ENCODE data around the gene CTNND2. TPM values are rescaled to one million over a fixed set of nuclear protein-coding genes. Genes with fewer than 3 reads are reported as not detected.

CTNND2 gene
- total and polyA plus RNA-seq, 4 donors, result 0.30 to 2.2 (median 0.71) TPM

- no peak overlapping the region for H3K4me3 ChIP-seq
- peaks cover 0 to 2% (median 0%) of the 10 kb centered on the region in 5 donors for H3K4me1 ChIP-seq (ENCODE audit: control insufficient read depth in 5 of 5, insufficient read depth in 5 of 5, low read length in 5 of 5)
- no peaks in the 10 kb centered on the region for H3K36me3 ChIP-seq (ENCODE audit: control insufficient read depth in 4 of 4, insufficient read depth in 4 of 4, low read length in 4 of 4)
- TF ChIP-seq CTCF (IDR thresholded peaks at IDR 0.05; ENCODE audit: control extremely low read depth, extremely low read depth), result no peak
- no peak overlapping the region for H3K27ac ChIP-seq (ENCODE audit: low read depth in 1 of 2, low read length in 1 of 2)
- no peak for ATAC-seq (ENCODE audit: insufficient read depth, low FRiP score)
- H3K9me3 ChIP-seq (ENCODE audit: control insufficient read depth in 4 of 4, insufficient read depth in 3 of 4, low read length in 3 of 4), result no peaks in the 10 kb centered on the region
- no peak overlapping the region for H3K9ac ChIP-seq (ENCODE audit: insufficient read depth in 1 of 2, low read length in 2 of 2)
- H3K27me3 ChIP-seq (ENCODE audit: control insufficient read depth in 3 of 3, insufficient read depth in 3 of 3, low read length in 2 of 3), result no peaks in the 10 kb centered on the region
- 62 to 69% methylated on average over 10 of the region's 10 CpGs for WGBS, 2 donors
- DNase-seq, result no peak
These were observed 50.5 kb downstream of the CTNND2 start for GRCh38 chr5:11853796-11854195.

- Histone ChIP-seq H3K4me1 (ENCODE audit: control insufficient read depth in 5 of 5, insufficient read depth in 5 of 5, low read length in 5 of 5) (peaks cover 0 to 2% (median 0%) of the 10 kb centered on the region in 5 donors), H3K27ac (ENCODE audit: low read depth in 1 of 2, low read length in 1 of 2) (no peak overlapping the region), H3K36me3 (ENCODE audit: control insufficient read depth in 4 of 4, insufficient read depth in 4 of 4, low read length in 4 of 4) (no peaks in the 10 kb centered on the region), H3K27me3 (ENCODE audit: control insufficient read depth in 3 of 3, insufficient read depth in 3 of 3, low read length in 2 of 3) (no peaks in the 10 kb centered on the region), H3K9ac (ENCODE audit: insufficient read depth in 1 of 2, low read length in 2 of 2) (no peak overlapping the region), H3K4me3 (no peak overlapping the region), H3K9me3 (ENCODE audit: control insufficient read depth in 4 of 4, insufficient read depth in 3 of 4, low read length in 3 of 4) (no peaks in the 10 kb centered on the region)
- DNase-seq (no peak), ATAC-seq (ENCODE audit: insufficient read depth, low FRiP score) (no peak)
- no peak for TF ChIP-seq CTCF (IDR thresholded peaks at IDR 0.05; ENCODE audit: control extremely low read depth, extremely low read depth)
These were observed 51.1 kb downstream of the CTNND2 start for GRCh38 chr5:11853140-11853539.

GRCh38 chr5:11852717-11853087 lies 51.5 kb downstream of the CTNND2 start:
- Histone ChIP-seq H3K27me3 (ENCODE audit: control insufficient read depth in 3 of 3, insufficient read depth in 3 of 3, low read length in 2 of 3) (no peaks in the 10 kb centered on the region), H3K9ac (ENCODE audit: insufficient read depth in 1 of 2, low read length in 2 of 2) (no peak overlapping the region), H3K4me1 (ENCODE audit: control insufficient read depth in 5 of 5, insufficient read depth in 5 of 5, low read length in 5 of 5) (peaks cover 0 to 2% (median 0%) of the 10 kb centered on the region in 5 donors), H3K36me3 (ENCODE audit: control insufficient read depth in 4 of 4, insufficient read depth in 4 of 4, low read length in 4 of 4) (no peaks in the 10 kb centered on the region), H3K27ac (ENCODE audit: low read depth in 1 of 2, low read length in 1 of 2) (no peak overlapping the region), H3K4me3 (no peak overlapping the region), H3K9me3 (ENCODE audit: control insufficient read depth in 4 of 4, insufficient read depth in 3 of 4, low read length in 3 of 4) (no peaks in the 10 kb centered on the region)
- 59 to 81% methylated on average over 1 of the region's 1 CpG for WGBS, 2 donors
- no peak for ATAC-seq (ENCODE audit: insufficient read depth, low FRiP score)
- no peak for DNase-seq
- TF ChIP-seq CTCF (IDR thresholded peaks at IDR 0.05; ENCODE audit: control extremely low read depth, extremely low read depth), result no peak

GRCh38 chr5:11851965-11852716 lies 52.1 kb downstream of the CTNND2 start:
- Histone ChIP-seq H3K4me3 (no peak overlapping the region), H3K9me3 (ENCODE audit: control insufficient read depth in 4 of 4, insufficient read depth in 3 of 4, low read length in 3 of 4) (no peaks in the 10 kb centered on the region), H3K36me3 (ENCODE audit: control insufficient read depth in 4 of 4, insufficient read depth in 4 of 4, low read length in 4 of 4) (no peaks in the 10 kb centered on the region), H3K9ac (ENCODE audit: insufficient read depth in 1 of 2, low read length in 2 of 2) (no peak overlapping the region), H3K27me3 (ENCODE audit: control insufficient read depth in 3 of 3, insufficient read depth in 3 of 3, low read length in 2 of 3) (no peaks in the 10 kb centered on the region), H3K27ac (ENCODE audit: low read depth in 1 of 2, low read length in 1 of 2) (no peak overlapping the region), H3K4me1 (ENCODE audit: control insufficient read depth in 5 of 5, insufficient read depth in 5 of 5, low read length in 5 of 5) (peaks cover 0 to 2% (median 0%) of the 10 kb centered on the region in 5 donors)
- WGBS, 2 donors, result 43 to 49% methylated on average over 4 of the region's 4 CpGs
- no peak for TF ChIP-seq CTCF (IDR thresholded peaks at IDR 0.05; ENCODE audit: control extremely low read depth, extremely low read depth)
- ATAC-seq (ENCODE audit: insufficient read depth, low FRiP score) (no peak), DNase-seq (no peak)
